ENCODE results near the gene CCDC90B.

Gene CCDC90B

DNA sequence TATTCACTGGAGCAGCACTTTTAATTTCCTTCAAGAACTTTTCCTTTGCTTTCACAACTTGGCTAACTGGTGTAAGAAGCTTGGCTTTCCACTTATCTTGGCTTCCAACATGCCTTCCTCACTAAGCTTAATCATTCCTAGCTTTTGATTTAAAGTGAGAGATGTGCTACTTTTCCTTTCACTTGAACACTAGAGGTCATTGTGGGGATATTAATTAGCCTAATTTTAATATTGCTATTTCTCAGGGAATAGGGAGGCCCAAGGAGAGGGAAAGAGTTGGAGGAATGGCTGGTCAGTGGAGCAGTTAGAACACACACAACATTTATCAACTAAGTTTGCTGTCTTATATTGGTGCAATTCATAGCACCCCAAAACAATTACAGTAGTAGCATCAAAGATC, 24.6 kb upstream of the CCDC90B start:
- TF ChIP-seq REST (IDR thresholded peaks at IDR 0.05; ENCODE audit: low read depth): no peak
- TF ChIP-seq NFIC (IDR thresholded peaks at IDR 0.05): no peak
- TF ChIP-seq TCF12 (IDR thresholded peaks at IDR 0.05; ENCODE audit: low read depth): no peak
- no peak for TF ChIP-seq EP300 (IDR thresholded peaks at IDR 0.05; ENCODE audit: borderline replicate concordance)
- TF ChIP-seq TAF1 (IDR thresholded peaks at IDR 0.05; ENCODE audit: low read depth): no peak
- TF ChIP-seq CEBPB (IDR thresholded peaks at IDR 0.05): no peak

DNA sequence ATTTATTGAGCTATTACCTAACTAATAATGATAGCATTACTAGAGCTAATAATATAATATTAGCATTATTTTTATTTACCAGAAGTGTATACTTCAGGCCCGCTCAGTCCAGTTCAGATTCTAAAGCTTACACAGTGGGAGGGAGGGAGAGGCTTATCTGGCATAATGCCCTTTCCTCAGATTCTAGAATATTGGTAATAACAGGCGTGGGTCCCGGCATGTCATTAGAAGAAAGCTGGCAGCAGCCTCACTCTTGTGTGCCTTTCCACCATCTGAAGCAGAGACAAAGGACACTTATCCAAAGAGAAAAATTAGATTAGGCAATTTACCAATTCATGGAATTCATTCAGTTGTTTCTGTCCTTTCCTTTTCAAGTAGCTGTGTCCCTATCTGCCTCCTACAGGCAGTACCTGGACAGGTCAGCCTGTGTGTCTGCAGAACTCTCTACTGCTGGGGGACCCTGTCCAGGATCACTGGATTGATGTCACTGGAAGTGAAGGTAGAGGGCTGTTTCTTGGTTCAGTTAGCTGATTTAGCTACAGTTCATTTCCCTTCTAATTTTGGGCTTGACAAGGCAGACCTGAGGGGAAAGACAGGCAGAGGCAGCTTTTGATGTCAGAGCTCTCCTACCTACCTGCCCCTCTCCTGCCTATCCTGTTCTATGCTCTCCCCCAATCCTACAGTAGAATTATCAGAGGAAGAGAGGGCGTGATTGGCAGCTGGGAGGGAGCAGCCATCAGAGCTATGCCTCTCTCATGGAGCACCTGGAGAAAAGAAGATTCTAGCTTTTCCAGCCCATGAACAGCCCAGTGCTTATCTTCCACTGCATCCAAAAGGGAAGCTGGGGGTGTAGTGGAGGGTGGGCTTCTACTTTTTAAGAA, 20.3 kb upstream of the CCDC90B start:
- TF ChIP-seq RAD21 (IDR thresholded peaks at IDR 0.05; ENCODE audit: low read depth) (no peak), FOXM1 (IDR thresholded peaks at IDR 0.05; ENCODE audit: borderline replicate concordance, low read depth) (no peak)

GRCh38 chr11:83303316-83303715, 17.1 kb upstream of the CCDC90B start:
- TF ChIP-seq ZBTB7A (IDR thresholded peaks at IDR 0.05; ENCODE audit: low read depth) (no peak), RAD21 (IDR thresholded peaks at IDR 0.05; ENCODE audit: low read depth) (no peak), NFIC (IDR thresholded peaks at IDR 0.05) (no peak), FOXM1 (IDR thresholded peaks at IDR 0.05; ENCODE audit: borderline replicate concordance, low read depth) (no peak), TCF12 (IDR thresholded peaks at IDR 0.05; ENCODE audit: low read depth) (no peak), EGR1 (IDR thresholded peaks at IDR 0.05) (no peak), EP300 (IDR thresholded peaks at IDR 0.05; ENCODE audit: borderline replicate concordance) (no peak), CREB1 (IDR thresholded peaks at IDR 0.05; ENCODE audit: low read depth) (no peak), YY1 (IDR thresholded peaks at IDR 0.05; ENCODE audit: low read depth) (no peak), MAX (IDR thresholded peaks at IDR 0.05) (no peak), TAF1 (IDR thresholded peaks at IDR 0.05; ENCODE audit: low read depth) (no peak), CEBPB (IDR thresholded peaks at IDR 0.05) (no peak), REST (IDR thresholded peaks at IDR 0.05; ENCODE audit: low read depth) (no peak), TEAD4 (IDR thresholded peaks at IDR 0.05) (no peak)
- TF ChIP-seq, protein P1, sequence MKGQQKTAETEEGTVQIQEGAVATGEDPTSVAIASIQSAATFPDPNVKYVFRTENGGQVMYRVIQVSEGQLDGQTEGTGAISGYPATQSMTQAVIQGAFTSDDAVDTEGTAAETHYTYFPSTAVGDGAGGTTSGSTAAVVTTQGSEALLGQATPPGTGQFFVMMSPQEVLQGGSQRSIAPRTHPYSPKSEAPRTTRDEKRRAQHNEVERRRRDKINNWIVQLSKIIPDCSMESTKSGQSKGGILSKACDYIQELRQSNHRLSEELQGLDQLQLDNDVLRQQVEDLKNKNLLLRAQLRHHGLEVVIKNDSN (IDR thresholded peaks at IDR 0.05): no peak

DNA sequence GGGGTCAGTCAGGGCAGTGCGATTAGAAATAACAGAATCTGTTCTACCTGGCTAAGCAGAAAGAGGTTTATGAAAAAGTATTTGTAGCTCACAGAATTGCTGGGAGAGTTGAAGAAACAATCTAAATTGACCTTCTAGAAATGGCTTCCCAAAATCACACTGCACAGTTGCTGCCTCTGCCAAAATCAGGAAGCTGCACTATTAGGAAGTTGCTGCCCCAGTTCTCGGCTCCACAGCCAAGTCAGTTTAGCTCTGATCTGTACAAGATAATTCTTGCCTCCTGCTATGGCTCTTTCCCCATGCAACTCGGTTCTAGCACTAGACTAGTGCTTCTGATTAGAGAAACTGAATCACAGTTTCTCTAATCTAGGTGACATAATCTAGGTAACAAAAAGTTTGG, 16.0 kb upstream of the CCDC90B start:
- no peak for TF ChIP-seq FOXM1 (IDR thresholded peaks at IDR 0.05; ENCODE audit: borderline replicate concordance, low read depth)
- no peak for TF ChIP-seq EGR1 (IDR thresholded peaks at IDR 0.05)
- TF ChIP-seq EP300 (IDR thresholded peaks at IDR 0.05; ENCODE audit: borderline replicate concordance): no peak

- TF ChIP-seq ZBTB7A (IDR thresholded peaks at IDR 0.05; ENCODE audit: low read depth): no peak
- no peak for TF ChIP-seq RAD21 (IDR thresholded peaks at IDR 0.05; ENCODE audit: low read depth)
- no peak for TF ChIP-seq TEAD4 (IDR thresholded peaks at IDR 0.05)
- TF ChIP-seq FOXM1 (IDR thresholded peaks at IDR 0.05; ENCODE audit: borderline replicate concordance, low read depth): no peak
- TF ChIP-seq TAF1 (IDR thresholded peaks at IDR 0.05; ENCODE audit: low read depth): no peak
- TF ChIP-seq MAX (IDR thresholded peaks at IDR 0.05): no peak
- TF ChIP-seq CREB1 (IDR thresholded peaks at IDR 0.05; ENCODE audit: low read depth): no peak
- no peak for TF ChIP-seq CEBPB (IDR thresholded peaks at IDR 0.05)
- no peak for TF ChIP-seq NFIC (IDR thresholded peaks at IDR 0.05)
- no peak for TF ChIP-seq REST (IDR thresholded peaks at IDR 0.05; ENCODE audit: low read depth)
- no peak for TF ChIP-seq EP300 (IDR thresholded peaks at IDR 0.05; ENCODE audit: borderline replicate concordance)
- no peak for TF ChIP-seq YY1 (IDR thresholded peaks at IDR 0.05; ENCODE audit: low read depth)
- TF ChIP-seq TCF12 (IDR thresholded peaks at IDR 0.05; ENCODE audit: low read depth): no peak
- TF ChIP-seq, protein P1 (IDR thresholded peaks at IDR 0.05): no peak
- TF ChIP-seq EGR1 (IDR thresholded peaks at IDR 0.05): no peak
Measured at GRCh38 chr11:83299681-83300080, 13.5 kb upstream of the CCDC90B start.

Measured in Ishikawa (cell line).